ENCODE results near the gene HSPA8. TPM values are rescaled to one million over a fixed set of nuclear protein-coding genes. Genes with fewer than 3 reads are reported as not detected.

The HSPA8 gene
- total and polyA plus RNA-seq, 2 of the 8 experiments (the other 6 are each of a cell fraction or from before 2014, with no cell fraction given): 1,491 to 2,155 TPM

DNA sequence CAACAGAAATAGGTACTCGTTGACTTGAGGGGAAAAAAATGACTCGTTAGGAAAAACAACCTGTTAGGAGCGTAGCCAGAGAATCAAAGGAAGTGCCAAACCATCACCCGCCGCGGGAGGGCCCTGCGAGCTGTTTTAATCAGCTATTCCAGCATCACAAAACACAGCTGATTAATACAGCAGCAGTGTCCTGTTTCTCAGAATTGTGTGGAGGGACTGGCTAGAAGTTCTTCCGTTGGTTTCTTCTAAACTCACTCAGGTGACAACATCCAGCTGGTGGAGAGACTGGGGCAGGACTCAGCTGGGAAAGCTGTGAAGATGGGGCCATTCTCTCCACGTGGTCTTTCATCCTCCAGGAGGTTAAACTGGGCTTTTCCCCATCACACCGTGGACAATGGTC, 28.0 kb downstream of the HSPA8 start:
- no peaks in the 10 kb centered on the region for H3K79me2 ChIP-seq (ENCODE audit: control insufficient read depth in 1 of 2, insufficient read depth in 2 of 2, low read length in 2 of 2)
- no peak overlapping the region for H2BK120ac ChIP-seq (replicated peaks; ENCODE audit: low read depth, low read length)
- H3K9ac ChIP-seq (replicated peaks in 1 of 4; ENCODE audit: extremely low read depth in 1 of 4, low read depth in 3 of 4, low read length in 3 of 4): no peak overlapping the region
- H4K91ac ChIP-seq (replicated peaks; ENCODE audit: insufficient read length, low read length): no peak overlapping the region
- H3K14ac ChIP-seq (ENCODE audit: insufficient read length): no peak overlapping the region
- DNase-seq (ENCODE audit: low read depth in 1 of 2, low spot score in 2 of 2): no peak
- H3K4me1 ChIP-seq (replicated peaks in 1 of 4; ENCODE audit: control insufficient read depth in 3 of 4, insufficient read depth in 4 of 4, low read length in 3 of 4): peaks cover 0 to 3% (median 1%) of the 10 kb centered on the region in 4 experiments; a peak in 4 of 7 replicates
- H3K27ac ChIP-seq (ENCODE audit: low read depth, low read length): no peak overlapping the region
- 0 out of 2 replicates have a peak overlapping the region, but pooled peaks have one; percentile 61 for H2BK20ac ChIP-seq (ENCODE audit: low read length)
- WGBS, 2 experiments (ENCODE audit: extremely low coverage in 1 of 2, insufficient coverage in 1 of 2, insufficient read length in 1 of 2, insufficient replicate concordance in 2 of 2, low coverage in 1 of 2, low lambda C conversion rate in 2 of 2, missing lambda C conversion rate in 1 of 2): 82% methylated on average over 10 of the region's 10 CpGs; no CpG with 5 or more reads in 1 of the 2 experiments
- no peaks in the 10 kb centered on the region for H3K27me3 ChIP-seq (replicated peaks in 1 of 4; ENCODE audit: control insufficient read depth in 3 of 4, extremely low read depth in 1 of 4, insufficient read depth in 3 of 4, low read length in 3 of 4)
- no peak overlapping the region for H4K8ac ChIP-seq (ENCODE audit: extremely low read depth, insufficient read depth, low read length)
- no peak overlapping the region for H3K4me3 ChIP-seq (ENCODE audit: extremely low read depth in 1 of 4, insufficient read depth in 2 of 4, low read depth in 3 of 4, low read length in 4 of 4)
- H2BK5ac ChIP-seq (ENCODE audit: low read depth, low read length): no peak overlapping the region
- TF ChIP-seq RNF2 (IDR thresholded peaks at IDR 0.05; ENCODE audit: borderline replicate concordance, low read depth, low read length, missing control alignments, poor library complexity, severe bottlenecking): no peak
- peak in 1 of 2 experiments; percentile 14; a peak in 1 of 4 replicates for TF ChIP-seq RAD21 (IDR thresholded peaks at IDR 0.05 in 1 of 2, conservative IDR thresholded peaks at IDR 0.05 in 1 of 2; ENCODE audit: low read depth in 2 of 2, low read length in 2 of 2)
- H2AFZ ChIP-seq (ENCODE audit: low read length): no peak overlapping the region
- no peak overlapping the region for H2BK12ac ChIP-seq (ENCODE audit: low read depth, low read length)
- H3K4me2 ChIP-seq (ENCODE audit: insufficient read depth in 1 of 2, low read depth in 2 of 2, low read length in 2 of 2): no peak overlapping the region
- no peaks in the 10 kb centered on the region for H3K9me3 ChIP-seq (ENCODE audit: insufficient read depth in 2 of 2, low read depth in 1 of 2, low read length in 1 of 2)
- no peak overlapping the region for H3K4ac ChIP-seq (replicated peaks; ENCODE audit: insufficient read length, low read depth, low read length)
- H3K56ac ChIP-seq (replicated peaks; ENCODE audit: insufficient read length, low read depth, low read length): no peak overlapping the region
- no peaks in the 10 kb centered on the region for H3K79me1 ChIP-seq (ENCODE audit: low read depth, low read length)
- H2AK5ac ChIP-seq (ENCODE audit: low read depth, low read length): no peak overlapping the region
- no peaks in the 10 kb centered on the region for H3K23me2 ChIP-seq (ENCODE audit: low read depth, low read length)
- H2BK15ac ChIP-seq (ENCODE audit: low read length): no peak overlapping the region
- POLR2A ChIA-PET (ENCODE audit: partially characterized antibody): no interaction called here
- no peaks in the 10 kb centered on the region for H4K20me1 ChIP-seq (replicated peaks in 1 of 2; ENCODE audit: control insufficient read depth in 1 of 2, insufficient read depth in 2 of 2, low read length in 2 of 2)
- no peak for FAIRE-seq
- H3K36me3 ChIP-seq (ENCODE audit: control insufficient read depth in 2 of 4, insufficient read depth in 4 of 4, low read length in 3 of 4): no peaks in the 10 kb centered on the region
- H3K18ac ChIP-seq (ENCODE audit: extremely low read depth, low read length): no peak overlapping the region
- H4K5ac ChIP-seq (ENCODE audit: insufficient read length, low read depth, low read length): no peak overlapping the region
- CTCF ChIA-PET (ENCODE audit: partially characterized antibody): interaction anchor here (0.6 to 7.4 kb wide), 12 partner anchors 11 to 546 kb away, joined by 3 to 42 read pairs (median 5); no protein-coding TSS in a partner anchor
- no peak overlapping the region for H3K23ac ChIP-seq (ENCODE audit: insufficient read length)
